MM.1S (cell line): Measurements from ENCODE around the gene CDC45.

Source experiments
- DNase-seq: peaks from one replicate; pipeline ENCODE4 v3.0.0-alpha.2; 2015
- H2AFZ ChIP-seq: fragments of 300-600 bp; sonication (generic); 2 replicates; pipeline ENCODE4 v1.6.0; 2016; ENCODE audit warnings: antibody characterized with exemption, low read length
- H3F3A ChIP-seq: fragments of 300-600 bp; sonication (generic); 2 replicates; pipeline ENCODE4 v1.6.1; 2016; ENCODE audit warnings: mild to moderate bottlenecking, antibody characterized with exemption, low read length, moderate library complexity, mixed read lengths; ENCODE audit not compliant: insufficient read depth
- H3K27ac ChIP-seq: fragments of 300-600 bp; sonication (generic); 2 replicates; pipeline ENCODE4 v1.5.1; 2016; ENCODE audit warnings: mild to moderate bottlenecking, low read length
- H3K27me3 ChIP-seq: fragments of 300-600 bp; sonication (generic); replicated peaks from 2 replicates; pipeline ENCODE4 v1.6.0; 2016; ENCODE audit warnings: low read length; ENCODE audit not compliant: insufficient read depth
- H3K36me3 ChIP-seq: fragments of 300-600 bp; sonication (generic); replicated peaks from 2 replicates; pipeline ENCODE4 v1.6.1; 2016; ENCODE audit warnings: mild to moderate bottlenecking, low read length, mixed read lengths; ENCODE audit not compliant: insufficient read depth
- H3K4me1 ChIP-seq: fragments of 300-600 bp; sonication (generic); 2 replicates; pipeline ENCODE4 v1.6.1; 2016; ENCODE audit warnings: low read length, mixed read lengths
- H3K4me2 ChIP-seq: fragments of 300-600 bp; sonication (generic); 2 replicates; pipeline ENCODE4 v1.6.0; 2016; ENCODE audit warnings: low read depth, low read length
- H3K4me3 ChIP-seq: fragments of 300-600 bp; sonication (generic); 2 replicates; pipeline ENCODE4 v1.5.1; 2016; ENCODE audit warnings: low read length, mixed read lengths
- H3K79me2 ChIP-seq: fragments of 300-600 bp; sonication (generic); 2 replicates; pipeline ENCODE4 v1.6.1; 2016; ENCODE audit warnings: mixed run types, low read length, mixed read lengths
- H3K9ac ChIP-seq: fragments of 300-600 bp; sonication (generic); 2 replicates; pipeline ENCODE4 v1.6.1; 2016; ENCODE audit warnings: low read length, mixed read lengths
- H3K9me2 ChIP-seq: fragments of 300-600 bp; sonication (generic); replicated peaks from 2 replicates; pipeline ENCODE4 v1.6.1; 2016; ENCODE audit warnings: mild to moderate bottlenecking, low read length, mixed read lengths; ENCODE audit not compliant: insufficient read depth
- H3K9me3 ChIP-seq: fragments of 300-600 bp; sonication (generic); replicated peaks from 2 replicates; pipeline ENCODE4 v1.6.1; 2016; ENCODE audit warnings: mild to moderate bottlenecking, low read length, mixed read lengths; ENCODE audit not compliant: insufficient read depth
- H4K20me1 ChIP-seq: fragments of 300-600 bp; sonication (generic); 2 replicates; pipeline ENCODE4 v1.6.1; 2016; ENCODE audit warnings: mild to moderate bottlenecking, low read length, moderate library complexity, mixed read lengths; ENCODE audit not compliant: insufficient read depth
- EZH2 ChIP-seq: fragments of 300-600 bp; sonication (generic); optimal IDR thresholded peaks from 2 replicates; pipeline ENCODE3; 2017; ENCODE audit warnings: low read depth, mild to moderate bottlenecking, antibody characterized with exemption, low read length, mixed read lengths
- EZH2phosphoT487 ChIP-seq: fragments of 300-600 bp; sonication (generic); IDR thresholded peaks from 2 replicates; pipeline ENCODE4 v1.6.1; 2018; ENCODE audit warnings: antibody characterized with exemption, low read length
- TF ChIP-seq, protein P1 (sequence below): fragments of 300-600 bp; sonication (generic); IDR thresholded peaks from 2 replicates; pipeline ENCODE4 v1.5.1; 2016; ENCODE audit warnings: antibody characterized with exemption, low read length, mixed read lengths

CDC45 gene

DNA sequence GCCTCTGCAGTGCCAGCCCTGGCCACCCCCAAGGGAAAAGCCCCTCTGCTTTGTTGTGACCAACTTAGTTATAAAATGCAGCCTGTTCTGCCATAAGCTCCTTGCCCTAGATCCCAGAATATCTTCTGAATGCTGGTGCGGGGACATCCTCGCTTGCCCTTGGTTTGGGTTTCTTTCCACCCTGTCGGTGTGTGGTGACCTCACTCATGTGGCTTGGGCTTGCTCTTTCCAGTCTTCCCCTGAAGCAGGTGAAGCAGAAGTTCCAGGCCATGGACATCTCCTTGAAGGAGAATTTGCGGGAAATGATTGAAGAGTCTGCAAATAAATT lies 27.8 kb downstream of the CDC45 start:
- Histone ChIP-seq H3K9ac (no peak overlapping the region), H3K36me3 (no peaks in the 10 kb centered on the region), H3K27ac (no peak overlapping the region), H3K4me3 (no peak overlapping the region), H3K4me1 (no peaks in the 10 kb centered on the region), H3K9me2 (no peaks in the 10 kb centered on the region), H3K4me2 (no peak overlapping the region), H3K27me3 (no peaks in the 10 kb centered on the region), H3K9me3 (no peaks in the 10 kb centered on the region), H2AFZ (no peak overlapping the region), H4K20me1 (no peaks in the 10 kb centered on the region), H3K79me2 (no peaks in the 10 kb centered on the region), H3F3A (no peaks in the 10 kb centered on the region)
- DNase-seq, result no peak
- TF ChIP-seq, protein P1, sequence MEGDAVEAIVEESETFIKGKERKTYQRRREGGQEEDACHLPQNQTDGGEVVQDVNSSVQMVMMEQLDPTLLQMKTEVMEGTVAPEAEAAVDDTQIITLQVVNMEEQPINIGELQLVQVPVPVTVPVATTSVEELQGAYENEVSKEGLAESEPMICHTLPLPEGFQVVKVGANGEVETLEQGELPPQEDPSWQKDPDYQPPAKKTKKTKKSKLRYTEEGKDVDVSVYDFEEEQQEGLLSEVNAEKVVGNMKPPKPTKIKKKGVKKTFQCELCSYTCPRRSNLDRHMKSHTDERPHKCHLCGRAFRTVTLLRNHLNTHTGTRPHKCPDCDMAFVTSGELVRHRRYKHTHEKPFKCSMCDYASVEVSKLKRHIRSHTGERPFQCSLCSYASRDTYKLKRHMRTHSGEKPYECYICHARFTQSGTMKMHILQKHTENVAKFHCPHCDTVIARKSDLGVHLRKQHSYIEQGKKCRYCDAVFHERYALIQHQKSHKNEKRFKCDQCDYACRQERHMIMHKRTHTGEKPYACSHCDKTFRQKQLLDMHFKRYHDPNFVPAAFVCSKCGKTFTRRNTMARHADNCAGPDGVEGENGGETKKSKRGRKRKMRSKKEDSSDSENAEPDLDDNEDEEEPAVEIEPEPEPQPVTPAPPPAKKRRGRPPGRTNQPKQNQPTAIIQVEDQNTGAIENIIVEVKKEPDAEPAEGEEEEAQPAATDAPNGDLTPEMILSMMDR, result no peak

DNA sequence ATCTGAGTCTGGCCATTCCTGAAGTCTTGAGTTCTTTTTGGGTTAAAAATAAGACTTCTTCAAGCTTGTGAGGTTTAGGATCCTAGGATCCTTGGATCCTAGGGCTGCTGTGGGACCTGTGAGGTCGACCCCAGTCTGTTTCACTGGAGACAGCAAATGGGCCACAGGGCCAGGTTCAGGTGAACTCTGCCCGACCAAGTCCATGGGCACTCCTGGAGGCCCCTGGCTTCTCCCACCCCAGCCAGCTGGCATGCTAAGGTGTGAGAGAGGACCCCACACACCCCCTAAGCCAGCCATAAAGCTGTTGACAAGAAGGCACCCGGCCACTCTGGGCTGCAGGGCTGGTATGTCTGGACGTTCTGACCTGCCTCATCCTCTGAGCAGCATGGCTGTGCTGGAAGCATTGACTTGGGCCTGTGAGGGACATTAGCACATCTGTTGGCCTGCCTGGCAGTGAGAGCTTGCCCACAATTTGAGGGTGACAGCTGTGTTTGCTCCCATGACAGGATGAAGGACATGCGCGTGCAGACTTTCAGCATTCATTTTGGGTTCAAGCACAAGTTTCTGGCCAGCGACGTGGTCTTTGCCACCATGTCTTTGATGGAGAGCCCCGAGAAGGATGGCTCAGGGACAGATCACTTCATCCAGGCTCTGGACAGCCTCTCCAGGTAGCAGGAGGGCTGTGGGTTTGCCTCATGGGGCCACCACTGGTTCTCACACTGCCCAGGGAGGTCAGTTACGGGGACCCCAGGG lies 28.5 kb downstream of the CDC45 start:
- H3K4me2 ChIP-seq, result no peak overlapping the region
- H3K9ac ChIP-seq, result no peak overlapping the region
- no peaks in the 10 kb centered on the region for H3F3A ChIP-seq
- no peaks in the 10 kb centered on the region for H3K36me3 ChIP-seq
- DNase-seq, result no peak
- no peaks in the 10 kb centered on the region for H3K4me1 ChIP-seq
- no peaks in the 10 kb centered on the region for H3K9me2 ChIP-seq
- TF ChIP-seq, protein P1, result no peak
- TF ChIP-seq EZH2phosphoT487 (no peak), EZH2 (no peak)
- no peak overlapping the region for H2AFZ ChIP-seq
- no peaks in the 10 kb centered on the region for H3K27me3 ChIP-seq
- H3K9me3 ChIP-seq, result no peaks in the 10 kb centered on the region
- no peaks in the 10 kb centered on the region for H3K79me2 ChIP-seq
- H4K20me1 ChIP-seq, result no peaks in the 10 kb centered on the region
- H3K27ac ChIP-seq, result no peak overlapping the region
- no peak overlapping the region for H3K4me3 ChIP-seq

DNA sequence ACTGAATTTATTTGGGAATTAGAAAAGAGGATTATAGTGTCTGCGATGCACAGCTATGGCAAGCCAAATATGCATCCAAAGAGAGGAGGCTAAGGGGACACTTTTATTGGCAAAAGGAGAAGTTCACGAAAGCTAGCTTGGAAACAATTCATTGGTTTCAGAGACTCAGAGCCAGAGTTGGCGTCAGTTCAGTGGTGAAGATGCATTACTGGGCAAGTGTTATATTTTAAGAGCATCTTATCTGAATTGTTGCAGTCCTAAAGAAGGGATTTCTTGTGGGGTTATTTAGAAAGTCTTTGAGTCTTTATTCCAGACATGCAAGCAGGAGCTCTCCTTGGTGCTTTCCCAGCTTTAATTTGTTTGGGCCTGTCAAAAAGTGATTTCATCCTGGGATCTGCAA lies 29.5 kb downstream of the CDC45 start:
- no peak for DNase-seq
- no peak overlapping the region for H3K4me2 ChIP-seq
- no peaks in the 10 kb centered on the region for H3K27me3 ChIP-seq
- TF ChIP-seq EZH2 (no peak), EZH2phosphoT487 (no peak)
- TF ChIP-seq, protein P1, result no peak
- no peaks in the 10 kb centered on the region for H3F3A ChIP-seq
- H3K9me3 ChIP-seq, result no peaks in the 10 kb centered on the region
- H3K9me2 ChIP-seq, result no peaks in the 10 kb centered on the region
- no peaks in the 10 kb centered on the region for H3K36me3 ChIP-seq
- H3K4me3 ChIP-seq, result no peak overlapping the region
- H3K79me2 ChIP-seq, result no peaks in the 10 kb centered on the region
- no peaks in the 10 kb centered on the region for H3K4me1 ChIP-seq
- no peak overlapping the region for H3K27ac ChIP-seq
- no peak overlapping the region for H2AFZ ChIP-seq
- no peaks in the 10 kb centered on the region for H4K20me1 ChIP-seq
- no peak overlapping the region for H3K9ac ChIP-seq
